Hepatocyte (in vitro differentiated cells): ENCODE data around the gene CD4.

Experiments
- CTCF ChIP-seq: fragments of 200-600 bp; sonication (generic); IDR thresholded peaks from 2 replicates; pipeline ENCODE4 v1.5.1; 2016; ENCODE audit warnings: antibody characterized with exemption, mild to moderate bottlenecking; ENCODE audit not compliant: poor library complexity
- EZH2 ChIP-seq: fragments of 200-600 bp; sonication (generic); IDR thresholded peaks from 2 replicates; pipeline ENCODE4 v1.6.1; 2016; ENCODE audit warnings: antibody characterized with exemption, mild to moderate bottlenecking, borderline replicate concordance

DNA sequence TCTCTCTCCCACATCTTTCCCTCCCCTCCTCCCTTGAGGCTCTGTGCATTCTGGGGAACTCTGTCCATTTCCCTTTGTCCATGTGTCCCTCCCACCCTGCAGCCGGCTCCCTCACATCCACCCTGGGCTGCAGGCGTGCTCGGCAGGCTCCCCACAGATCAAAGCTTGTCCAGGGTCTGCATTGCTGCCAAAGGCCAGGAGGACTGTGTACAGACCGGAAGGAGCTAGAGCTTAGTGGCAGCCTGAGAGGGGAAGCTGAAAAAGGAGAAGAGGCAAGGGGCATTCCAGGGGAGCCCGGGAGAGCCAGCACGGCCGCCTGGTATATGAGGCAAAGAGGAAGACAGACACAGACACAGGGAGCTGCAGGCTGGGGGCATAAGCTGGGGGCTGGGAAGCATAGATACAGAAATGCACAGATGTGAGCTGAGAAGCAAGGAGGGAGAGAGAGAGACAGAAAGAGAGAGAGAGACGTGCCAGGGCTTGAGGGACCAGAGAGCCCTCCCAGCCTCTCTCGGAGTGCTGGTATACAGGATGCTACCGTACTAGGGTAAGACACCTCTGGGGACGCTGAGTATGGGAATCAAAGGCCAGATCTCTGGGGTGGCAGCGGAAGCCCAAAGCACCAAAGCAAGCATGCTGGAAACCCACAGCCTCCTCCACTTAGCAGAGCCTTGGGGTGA, 3.3 kb downstream of the CD4 start:
- TF ChIP-seq CTCF (no peak), EZH2 (no peak)
